ENCODE measurements around the gene IFFO2.
A peak's percentile ranks its signal among the peaks of the same experiment; 100 is the strongest.

DNA sequence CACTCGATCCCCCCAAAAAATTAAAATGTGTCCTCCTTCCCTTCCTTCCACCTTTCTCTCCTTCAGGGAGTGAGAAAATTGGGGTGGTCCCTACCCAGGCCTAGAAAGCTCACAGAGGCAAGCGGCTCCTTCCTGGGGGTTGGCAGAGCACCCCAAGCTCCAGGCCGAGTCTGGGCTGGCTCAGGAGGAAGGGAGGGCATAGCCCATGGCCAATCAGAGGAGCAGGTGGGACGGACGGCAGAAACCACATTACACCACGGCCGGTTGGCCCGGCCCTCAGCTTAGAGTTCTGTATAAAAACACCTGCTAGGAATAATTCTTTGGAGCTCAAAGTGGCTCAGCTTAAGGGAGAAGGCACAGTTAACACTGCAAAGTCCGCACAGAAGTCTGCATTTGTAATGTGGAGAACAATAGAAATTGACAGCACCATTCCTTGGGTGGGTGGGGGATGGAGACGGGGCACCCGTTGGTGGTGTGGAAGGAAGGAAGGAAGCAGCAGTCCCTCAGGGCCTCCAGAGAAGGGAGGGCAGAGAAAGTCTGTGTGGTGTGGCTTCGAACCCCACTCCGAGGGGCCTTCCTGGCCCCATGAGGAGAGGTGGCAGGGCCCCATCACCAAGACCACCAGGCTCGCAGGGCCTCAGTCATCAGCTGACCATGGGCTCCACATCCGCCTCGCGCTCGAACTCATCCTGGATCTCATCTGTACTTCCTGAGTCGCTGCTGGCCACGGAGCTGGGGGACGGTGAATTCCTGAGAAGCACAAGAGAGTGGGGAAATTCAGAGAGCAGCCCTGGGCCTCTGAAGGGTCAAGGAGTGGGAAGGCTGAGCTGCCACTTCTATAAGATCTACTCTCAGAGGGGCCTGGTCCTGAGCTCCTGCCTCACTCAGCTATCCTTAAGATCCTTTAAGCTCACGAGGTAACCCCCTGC, 48.3 kb downstream of the IFFO2 start:
- TF ChIP-seq POLR2A (IDR thresholded peaks at IDR 0.05; ENCODE audit: low read length) = peak; percentile 70
- no peak for TF ChIP-seq GATA1 (IDR thresholded peaks at IDR 0.05; ENCODE audit: low read depth, low read length)
